Stimulated activated CD4-positive, alpha-beta T cell treated with anti-CD3 and anti-CD28 coated beads, Interleukin-1b, Interleukin-23, amount 100 ng/mL, for 24 hours (primary cell): ENCODE data around the gene NKX2-2.

ENCODE experiments used
- DNase-seq, 4 experiments: peaks; one replicate each; pipeline ENCODE4 v3.0.0-alpha.2; 2020; ENCODE audit warnings: low read depth in 4 of 4, low spot score in 1 of 4

Gene NKX2-2

DNA sequence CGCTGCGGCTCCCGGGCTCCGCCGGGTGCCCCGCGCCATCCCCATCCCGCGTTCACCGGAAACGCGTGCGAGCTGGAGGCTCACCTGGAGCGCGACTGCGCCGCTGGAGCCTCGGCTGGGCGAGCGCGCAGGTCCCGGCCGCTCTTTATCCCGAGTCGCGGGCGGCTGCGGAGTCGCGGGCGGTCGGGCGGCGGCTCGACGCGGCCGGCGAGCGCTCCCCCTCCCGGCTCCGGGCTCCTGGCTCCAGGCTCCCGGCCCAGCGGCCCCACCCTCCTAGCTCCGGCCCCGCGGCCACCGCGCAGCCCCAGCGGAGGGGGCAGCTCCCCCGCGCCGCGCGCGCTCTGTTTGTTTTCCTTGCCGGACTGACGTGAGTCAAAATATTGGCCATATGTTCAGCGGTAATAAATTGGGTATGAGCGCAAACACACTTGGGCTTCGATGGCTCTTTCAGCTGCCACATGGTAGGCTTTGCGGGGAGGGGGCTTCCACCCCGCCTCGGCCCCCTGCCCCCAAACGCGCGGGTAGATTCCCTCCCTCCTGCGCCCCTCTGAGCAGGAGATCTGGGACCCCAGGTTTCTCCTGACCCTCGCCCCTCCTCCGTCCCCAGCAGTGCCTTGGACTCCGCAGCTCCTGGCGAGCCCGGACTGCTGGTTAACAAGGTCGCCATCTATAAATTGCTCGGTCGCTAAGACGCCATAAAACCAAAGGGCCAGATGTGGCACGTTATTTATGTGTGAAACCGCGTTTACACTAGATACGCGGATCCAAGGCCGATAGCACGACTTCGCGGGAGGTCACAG, 8.8 kb upstream of the NKX2-2 start:
- DNase-seq: no peak

DNA sequence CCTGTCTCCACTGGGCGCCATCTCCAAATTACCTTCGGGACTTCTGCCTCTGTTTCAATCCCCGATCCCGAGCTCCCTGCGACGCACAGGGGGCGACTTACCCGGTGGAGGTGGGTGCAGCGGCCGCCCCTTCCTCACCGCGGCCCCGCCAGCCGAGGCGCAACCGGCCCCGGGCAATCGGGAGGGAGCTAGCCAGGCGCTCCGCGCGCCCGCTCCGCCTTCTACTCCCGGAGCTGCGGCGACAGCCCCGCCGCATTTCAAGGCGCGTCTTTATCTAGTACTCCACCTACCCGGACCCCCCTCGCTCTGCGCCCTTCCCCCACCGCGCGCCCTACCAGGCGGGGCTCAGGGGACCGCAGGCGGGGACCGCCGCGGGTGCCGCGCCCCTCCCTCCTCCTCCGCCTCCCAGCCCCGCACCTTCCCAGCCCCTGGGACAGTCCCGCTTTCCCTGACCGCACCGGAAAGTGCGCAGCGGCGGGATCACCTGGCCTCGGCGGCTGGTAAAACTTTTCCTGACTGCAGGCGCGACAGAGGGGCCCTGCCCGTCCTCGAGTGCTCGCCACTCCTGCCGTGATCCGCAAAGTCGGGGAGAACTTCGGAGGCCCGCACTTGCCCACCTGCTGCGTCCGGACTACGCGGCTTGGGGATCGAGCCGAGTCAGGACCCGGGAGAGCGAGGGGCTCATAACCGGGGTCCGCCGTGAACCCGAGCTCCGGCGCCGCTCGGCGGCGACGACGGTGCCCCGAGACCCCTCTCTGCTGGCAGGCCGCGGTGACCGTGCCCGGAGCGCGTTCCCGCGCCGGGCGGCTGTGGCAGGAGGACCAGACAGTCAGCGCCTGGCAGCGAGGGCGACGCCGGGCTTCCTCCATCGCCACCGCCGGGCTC, 8.0 kb upstream of the NKX2-2 start:
- DNase-seq: no peak

GRCh38 chr20:21520702-21521595, 7.1 kb upstream of the NKX2-2 start:
- no peak for DNase-seq

- no peak for DNase-seq
Observed at GRCh38 chr20:21519136-21519584, 5.3 kb upstream of the NKX2-2 start.

DNA sequence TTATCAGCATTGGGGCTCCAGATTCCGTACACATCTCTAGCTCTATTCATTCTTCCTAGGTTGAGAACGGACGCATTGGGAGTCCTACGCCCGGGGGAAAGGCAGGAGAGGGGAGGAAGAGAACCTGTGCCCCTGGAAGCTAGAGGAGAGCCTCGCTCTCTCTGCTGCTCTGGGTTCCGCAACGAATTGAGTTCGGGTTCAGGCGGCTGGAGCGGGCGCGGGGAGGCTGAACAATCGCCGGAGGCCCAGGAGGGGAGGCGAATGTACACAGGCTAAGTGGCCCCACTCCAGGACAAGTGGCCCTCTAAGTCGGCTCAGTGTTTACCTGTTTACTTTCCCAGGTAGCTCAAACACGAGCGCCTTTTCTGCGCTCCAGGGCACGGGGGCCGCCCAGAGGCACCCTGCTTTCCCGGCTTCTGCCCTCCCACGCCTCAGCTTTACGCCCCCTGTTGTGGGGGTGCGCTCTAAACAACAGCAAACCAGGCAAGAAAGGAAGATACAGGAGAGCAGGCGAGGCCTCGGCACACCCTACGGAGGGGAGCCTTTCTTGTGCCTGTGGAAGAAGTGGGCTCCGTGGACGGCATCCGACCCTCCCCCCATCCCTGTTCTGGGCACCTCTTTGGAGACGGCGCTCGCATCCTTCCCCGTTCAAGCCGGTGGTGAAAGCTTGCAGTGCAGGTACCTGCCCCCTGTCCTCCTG, 4.6 kb upstream of the NKX2-2 start:
- DNase-seq: no peak

GRCh38 chr20:21517566-21518277, 3.9 kb upstream of the NKX2-2 start:
- no peak for DNase-seq

DNA sequence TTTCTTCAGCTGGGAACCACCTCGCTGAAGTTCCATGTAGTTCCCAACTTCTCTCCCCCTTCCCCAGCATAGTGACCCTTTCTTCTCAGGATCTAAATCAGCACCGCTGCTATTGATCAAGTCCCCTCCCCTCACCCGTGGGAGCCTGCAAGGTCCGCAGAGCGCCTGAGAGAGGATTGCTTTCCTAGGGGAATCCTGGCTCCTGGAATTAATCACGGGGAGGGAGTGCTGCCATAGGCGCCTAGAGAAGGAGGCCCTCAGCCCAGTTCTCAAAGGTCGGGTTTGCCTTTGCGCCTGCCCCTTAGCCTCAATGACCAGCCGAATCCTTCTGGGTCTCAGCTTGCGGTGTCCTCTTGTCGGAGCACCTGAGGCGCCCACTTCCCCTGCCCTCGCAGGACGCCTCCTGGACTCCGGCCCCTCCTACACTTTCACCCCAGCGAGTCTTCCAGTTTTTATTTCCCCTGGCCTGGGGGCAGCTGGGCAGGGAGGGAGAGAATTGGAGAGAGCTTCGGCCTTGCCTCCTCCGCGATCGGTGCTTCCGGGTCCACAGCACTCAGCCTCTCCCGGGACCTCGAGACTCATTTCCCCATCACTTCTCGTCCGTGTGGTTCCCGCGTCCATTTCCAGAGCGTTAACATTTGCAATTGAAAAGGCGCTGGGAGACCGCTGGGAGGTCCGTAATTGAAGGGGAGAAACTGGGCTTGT, 3.1 kb upstream of the NKX2-2 start:
- no peak for DNase-seq

DNA sequence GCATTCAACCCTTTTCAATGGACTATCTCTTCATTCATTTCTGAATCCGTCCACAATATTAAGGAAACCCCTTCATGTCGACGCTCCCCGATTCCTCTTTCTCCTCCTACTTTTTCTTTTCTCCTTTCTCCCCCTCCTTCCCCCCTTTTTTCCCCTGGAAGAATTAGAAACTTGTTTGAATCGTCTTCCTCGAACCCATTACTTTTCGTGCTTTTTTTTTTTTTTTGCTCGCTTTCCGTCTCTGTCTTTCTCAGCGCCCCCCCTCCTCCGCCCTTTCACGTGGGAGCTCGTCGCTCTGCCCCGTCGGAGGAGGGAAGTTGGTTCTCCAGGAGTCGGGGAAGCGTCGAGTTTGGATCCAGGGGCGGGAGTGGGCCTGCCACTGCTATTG, 2.3 kb upstream of the NKX2-2 start:
- DNase-seq: no peak

GRCh38 chr20:21515300-21516179, 1.7 kb upstream of the NKX2-2 start:
- no peak for DNase-seq

DNA sequence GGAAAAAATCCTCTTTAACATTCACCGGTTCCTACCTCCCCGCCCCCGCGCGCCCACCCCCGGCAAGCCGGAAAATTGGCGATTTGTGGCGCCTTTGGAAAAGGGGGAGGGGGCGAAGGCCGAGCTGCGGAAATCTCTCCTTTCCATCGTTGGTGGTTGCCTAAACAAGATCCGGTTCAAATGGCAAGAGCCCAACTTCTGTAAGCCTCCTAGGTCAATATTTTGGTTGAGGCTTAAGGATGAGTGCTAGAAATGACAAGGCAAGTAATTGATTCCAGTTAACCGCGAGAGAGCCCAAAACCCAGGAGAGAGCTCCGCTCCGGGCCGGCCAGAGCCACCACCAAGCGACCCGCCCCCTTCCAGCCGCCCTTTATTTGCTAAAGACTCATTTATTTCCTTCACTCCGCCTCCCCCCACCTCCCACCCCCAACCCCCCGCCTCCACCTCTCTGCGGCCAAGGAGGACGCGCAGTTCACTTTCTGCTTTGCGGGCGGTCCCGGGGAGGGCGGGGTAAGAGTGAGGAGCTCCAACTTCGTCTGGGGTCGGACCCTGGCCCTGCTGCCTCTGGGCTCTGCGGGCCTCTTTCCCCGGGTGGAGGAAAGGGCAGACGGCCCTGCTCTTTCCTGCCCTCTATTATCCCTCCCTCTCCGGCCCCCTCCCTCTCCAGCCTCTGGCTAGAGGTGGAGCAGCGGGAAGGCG, 838 bp upstream of the NKX2-2 start:
- no peak for DNase-seq

DNA sequence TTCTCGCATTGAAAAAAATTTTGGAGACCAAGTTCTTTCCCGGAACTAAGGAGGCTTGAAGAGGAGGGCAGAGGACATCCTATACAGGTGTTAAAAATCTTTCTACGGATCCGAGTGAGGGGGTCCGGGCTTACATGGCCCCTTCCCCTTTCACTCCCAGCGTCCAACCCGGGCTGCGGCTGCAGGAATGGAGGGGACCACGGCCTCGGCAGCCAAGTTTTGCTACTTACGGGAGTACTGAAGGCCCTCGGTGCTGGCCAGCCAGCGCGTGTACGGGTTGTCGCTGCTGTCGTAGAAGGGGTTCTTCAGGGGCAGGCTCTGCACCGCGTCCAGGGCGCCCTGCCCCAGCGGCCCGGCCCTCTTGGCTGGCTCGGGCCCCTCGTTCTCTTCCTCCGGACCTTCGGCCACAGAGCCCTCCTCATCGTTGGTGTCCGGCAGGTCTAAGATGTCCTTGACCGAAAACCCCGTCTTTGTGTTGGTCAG, 642 bp downstream of the NKX2-2 start:
- DNase-seq: no peak

DNA sequence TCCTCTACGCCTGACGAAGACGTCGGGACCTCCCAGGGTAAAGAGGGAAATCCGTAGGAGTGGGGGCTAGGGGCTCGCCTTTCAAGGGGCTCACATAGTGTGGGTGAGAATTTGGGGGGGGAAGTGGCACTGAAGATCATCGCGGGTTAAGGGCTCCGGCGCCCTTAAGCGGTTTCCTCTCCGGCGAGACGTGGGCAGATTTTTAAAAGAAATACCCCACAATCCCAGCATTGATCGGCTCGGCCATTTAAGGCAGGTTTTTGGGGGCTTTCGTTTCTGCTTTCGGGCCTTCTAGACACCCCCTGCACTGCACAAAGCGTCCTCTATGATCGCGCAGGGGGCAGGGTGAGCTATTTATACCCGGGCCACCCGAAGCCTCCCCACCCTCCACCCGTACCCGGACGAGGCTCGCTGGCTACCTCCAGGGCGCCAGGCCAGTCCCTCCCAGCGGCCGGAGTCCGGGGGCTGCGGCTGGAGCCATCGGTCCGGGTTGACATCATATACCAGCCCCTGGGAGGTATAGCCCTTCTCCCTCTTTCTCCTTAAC, 1.2 kb downstream of the NKX2-2 start:
- no peak for DNase-seq

GRCh38 chr20:21511850-21512633, 1.8 kb downstream of the NKX2-2 start:
- DNase-seq: no peak

DNA sequence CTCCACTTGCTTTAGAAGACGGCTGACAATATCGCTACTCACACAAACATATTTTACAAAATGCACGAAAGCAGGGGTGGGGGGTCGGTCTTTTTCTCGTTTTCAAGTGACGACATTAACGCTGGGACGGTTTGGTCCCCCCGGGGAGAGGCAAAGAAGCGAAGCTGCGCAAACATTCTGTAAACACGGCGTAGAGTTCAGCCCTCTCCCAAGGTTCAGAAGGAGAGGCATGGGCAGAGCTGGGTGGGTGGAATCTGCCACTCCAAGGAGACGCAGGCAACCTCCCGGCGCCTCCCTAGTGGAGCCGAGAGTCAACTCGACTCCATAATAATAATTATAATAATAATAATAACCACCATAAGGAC, 2.4 kb downstream of the NKX2-2 start:
- no peak for DNase-seq

GRCh38 chr20:21510414-21511384, 3.2 kb downstream of the NKX2-2 start:
- DNase-seq: no peak
